CD8-positive, alpha-beta memory T cell (primary cell): ENCODE results near the gene XAGE2. TPM values are rescaled to one million over a fixed set of nuclear protein-coding genes. Genes with fewer than 3 reads are reported as not detected.
"Not testable (repeated sequence)": the region's sequence is repeated elsewhere in the genome, so short reads cannot be mapped to it uniquely, and the experiment has no call there.

Experiments used
- CTCF ChIA-PET: fragments of 350-600 bp; sonication (Branson Sonifier 250); formaldehyde crosslinking; loops from one replicate; lab custom pipeline; 2021; ENCODE audit warnings: antibody characterized with exemption; lab: Charles Lee
- POLR2A ChIA-PET: fragments of 350-600 bp; sonication (Branson Sonifier 250); formaldehyde crosslinking; loops from one replicate; lab custom pipeline; 2021; ENCODE audit warnings: antibody characterized with exemption; lab: Charles Lee
- DNase-seq, 5 donors: peaks; one replicate each; pipeline versions ENCODE4 v3.0.0 to v3.0.0-alpha.2; 2020 to 2022; ENCODE audit warnings: mixed read lengths in 1 of 5
- H3K27ac ChIP-seq: one replicate; pipeline ENCODE4 v1.7.0; 2013; ENCODE audit warnings: low read depth, mild to moderate bottlenecking, low read length, moderate library complexity
- H3K27me3 ChIP-seq: 2 replicates; pipeline ENCODE4 v1.7.0; 2013; ENCODE audit warnings: low read length, mild to moderate bottlenecking; ENCODE audit not compliant: insufficient read depth, poor library complexity, severe bottlenecking
- H3K36me3 ChIP-seq: 2 replicates; pipeline ENCODE4 v1.7.0; 2013; ENCODE audit warnings: mild to moderate bottlenecking, low read length, moderate library complexity; ENCODE audit not compliant: insufficient read depth
- H3K4me1 ChIP-seq: 2 replicates; pipeline ENCODE4 v1.7.0; 2013; ENCODE audit warnings: mild to moderate bottlenecking, low read length, moderate library complexity; ENCODE audit not compliant: insufficient read depth
- H3K4me3 ChIP-seq: 2 replicates; pipeline ENCODE4 v1.7.0; 2013; ENCODE audit warnings: mild to moderate bottlenecking, low read length
- H3K9me3 ChIP-seq: 2 replicates; pipeline ENCODE4 v1.7.0; 2013; ENCODE audit warnings: mild to moderate bottlenecking, low read length
- H3K27ac Mint-ChIP-seq, 8 donors: one replicate each; pipeline ENCODE4 v1.8.0; 2020 to 2021; ENCODE audit warnings: mixed read lengths in 8 of 8, mild to moderate bottlenecking in 6 of 8, inconsistent platforms in 3 of 8, moderate library complexity in 3 of 8
- H3K27me3 Mint-ChIP-seq, 2 donors: one replicate each; pipeline ENCODE4 v1.8.0; 2020 to 2021; ENCODE audit warnings: mixed read lengths in 2 of 2, mild to moderate bottlenecking in 1 of 2, moderate library complexity in 1 of 2
- H3K36me3 Mint-ChIP-seq, 3 donors: one replicate each; pipeline ENCODE4 v1.8.0; 2020 to 2021; ENCODE audit warnings: mixed read lengths in 3 of 3, inconsistent platforms in 1 of 3, mild to moderate bottlenecking in 1 of 3
- H3K4me1 Mint-ChIP-seq, 3 donors: one replicate each; pipeline ENCODE4 v1.8.0; 2020 to 2021; ENCODE audit warnings: mixed read lengths in 3 of 3, inconsistent platforms in 1 of 3, mild to moderate bottlenecking in 1 of 3
- H3K4me3 Mint-ChIP-seq, 7 donors: one replicate each; pipeline ENCODE4 v1.8.0; 2020 to 2021; ENCODE audit warnings: mixed read lengths in 7 of 7, mild to moderate bottlenecking in 6 of 7, moderate library complexity in 4 of 7, inconsistent platforms in 2 of 7
- H3K9me3 Mint-ChIP-seq, 5 donors: one replicate each; pipeline ENCODE4 v1.8.0; 2020 to 2022; ENCODE audit warnings: mixed read lengths in 5 of 5, mild to moderate bottlenecking in 3 of 5, moderate library complexity in 2 of 5, inconsistent platforms in 1 of 5
- polyA plus RNA-seq: library from polyadenylated mRNA; unstranded; fragments of 300-500 nt; fragmentation: Illumina TruSeq; gene quantifications from one replicate; pipeline ENCODE4 v1.2.3, GENCODE V29; 2021
- total RNA-seq, 2 experiments: library from RNA; stranded (reverse); gene quantifications; one replicate each; pipeline ENCODE4 v1.2.3, GENCODE V29; 2021

XAGE2 gene
- total RNA-seq (not detected), polyA plus RNA-seq (not detected)

- no peaks in the 10 kb centered on the region for H3K9me3 Mint-ChIP-seq
- POLR2A ChIA-PET = no interaction called here
- H3K36me3 ChIP-seq = no peaks in the 10 kb centered on the region
These were observed at the start of gene XAGE2 for GRCh38 chrX:52368368-52369055. Gene XAGE2 (plus strand): TSS chrX:52369021. CDS start chrX:52370015, 994 bp downstream.

GRCh38 chrX:52337410-52337809 is 31.4 kb upstream of the XAGE2 start:
- no peak overlapping the region for H3K27ac ChIP-seq
- H3K9me3 ChIP-seq = no peaks in the 10 kb centered on the region
- H3K4me3 ChIP-seq = no peak overlapping the region
- H3K4me3 Mint-ChIP-seq = no peak overlapping the region
- H3K27me3 Mint-ChIP-seq = peaks cover 8 to 20% of the 10 kb centered on the region in 2 donors
- no peaks in the 10 kb centered on the region for H3K36me3 Mint-ChIP-seq
- H3K36me3 ChIP-seq = no peaks in the 10 kb centered on the region
- no peaks in the 10 kb centered on the region for H3K4me1 ChIP-seq
- peaks cover 0 to 4% (median 2%) of the 10 kb centered on the region in 5 donors for H3K9me3 Mint-ChIP-seq
- H3K27ac Mint-ChIP-seq = no peak overlapping the region
- H3K27me3 ChIP-seq = no peaks in the 10 kb centered on the region
- ChIA-PET CTCF (no interaction called here), POLR2A (no interaction called here)
- no peak for DNase-seq
- no peaks in the 10 kb centered on the region for H3K4me1 Mint-ChIP-seq

More at GRCh38 chrX:52368368-52369055, at the start of gene XAGE2:
- H3K36me3 Mint-ChIP-seq = no peaks in the 10 kb centered on the region
- CTCF ChIA-PET = no interaction called here
- no peak within 1 kb of the TSS for H3K27ac Mint-ChIP-seq
- Histone ChIP-seq H3K27me3 (no peaks in the 10 kb centered on the region), H3K9me3 (no peaks in the 10 kb centered on the region), H3K4me1 (no peaks in the 10 kb centered on the region), H3K27ac (no peak within 1 kb of the TSS), H3K4me3 (no peak within 1 kb of the TSS)
- H3K4me3 Mint-ChIP-seq = no peak within 1 kb of the TSS
- peaks cover 0 to 12% of the 10 kb centered on the region in 2 donors for H3K27me3 Mint-ChIP-seq
- H3K4me1 Mint-ChIP-seq = no peaks in the 10 kb centered on the region
- no peak for DNase-seq

GRCh38 chrX:52341493-52341892 is 27.3 kb upstream of the XAGE2 start:
- H3K27ac ChIP-seq = no peak overlapping the region
- POLR2A ChIA-PET = no interaction called here
- Mint-ChIP-seq H3K27me3 (peaks cover 6 to 9% of the 10 kb centered on the region in 2 donors), H3K4me1 (no peaks in the 10 kb centered on the region), H3K9me3 (no peaks in the 10 kb centered on the region), H3K4me3 (no peak overlapping the region), H3K27ac (no peak overlapping the region), H3K36me3 (no peaks in the 10 kb centered on the region)
- DNase-seq = no peak
- H3K4me1 ChIP-seq = no peaks in the 10 kb centered on the region
- no peaks in the 10 kb centered on the region for H3K27me3 ChIP-seq
- H3K36me3 ChIP-seq = no peaks in the 10 kb centered on the region
- CTCF ChIA-PET = no interaction called here
- no peaks in the 10 kb centered on the region for H3K9me3 ChIP-seq
- no peak overlapping the region for H3K4me3 ChIP-seq

GRCh38 chrX:52343131-52343530 is 25.7 kb upstream of the XAGE2 start:
- POLR2A ChIA-PET, CTCF ChIA-PET: not testable (repeated sequence)

GRCh38 chrX:52345402-52345801 is 23.4 kb upstream of the XAGE2 start:
- DNase-seq, CTCF ChIA-PET, POLR2A ChIA-PET, H3K36me3 ChIP-seq, H3K4me3 Mint-ChIP-seq, H3K4me3 ChIP-seq, H3K4me1 Mint-ChIP-seq, H3K4me1 ChIP-seq, H3K27me3 ChIP-seq, H3K9me3 Mint-ChIP-seq, H3K27me3 Mint-ChIP-seq, H3K27ac ChIP-seq, H3K9me3 ChIP-seq, H3K27ac Mint-ChIP-seq, H3K36me3 Mint-ChIP-seq: not testable (repeated sequence)

More at GRCh38 chrX:52343131-52343530, 25.7 kb upstream of the XAGE2 start:
- not testable (repeated sequence) for H3K4me1 ChIP-seq, DNase-seq, H3K36me3 ChIP-seq, H3K27ac ChIP-seq, H3K9me3 Mint-ChIP-seq, H3K4me3 Mint-ChIP-seq, H3K9me3 ChIP-seq, H3K27me3 Mint-ChIP-seq, H3K4me1 Mint-ChIP-seq, H3K4me3 ChIP-seq, H3K27ac Mint-ChIP-seq, H3K27me3 ChIP-seq, H3K36me3 Mint-ChIP-seq

- H3K9me3 ChIP-seq = no peaks in the 10 kb centered on the region
- no peaks in the 10 kb centered on the region for H3K36me3 ChIP-seq
- H3K4me3 Mint-ChIP-seq = no peak overlapping the region
- ChIA-PET CTCF (no interaction called here), POLR2A (no interaction called here)
- no peaks in the 10 kb centered on the region for H3K4me1 ChIP-seq
- H3K4me3 ChIP-seq = no peak overlapping the region
- peaks cover 0 to 7% of the 10 kb centered on the region in 2 donors for H3K27me3 Mint-ChIP-seq
- no peak overlapping the region for H3K27ac ChIP-seq
- no peaks in the 10 kb centered on the region for H3K9me3 Mint-ChIP-seq
- DNase-seq = no peak
- H3K4me1 Mint-ChIP-seq = no peaks in the 10 kb centered on the region
- no peaks in the 10 kb centered on the region for H3K27me3 ChIP-seq
- H3K36me3 Mint-ChIP-seq = no peaks in the 10 kb centered on the region
- no peak overlapping the region for H3K27ac Mint-ChIP-seq
These were observed 22.4 kb upstream of the XAGE2 start for GRCh38 chrX:52346174-52347165.

GRCh38 chrX:52349681-52350080 is 19.1 kb upstream of the XAGE2 start:
- no peaks in the 10 kb centered on the region for H3K36me3 Mint-ChIP-seq
- H3K27me3 Mint-ChIP-seq = peaks cover 0 to 13% of the 10 kb centered on the region in 2 donors
- H3K9me3 Mint-ChIP-seq = no peaks in the 10 kb centered on the region
- Histone ChIP-seq H3K4me1 (no peaks in the 10 kb centered on the region), H3K36me3 (no peaks in the 10 kb centered on the region), H3K27ac (no peak overlapping the region), H3K9me3 (no peaks in the 10 kb centered on the region), H3K4me3 (no peak overlapping the region), H3K27me3 (no peaks in the 10 kb centered on the region)
- POLR2A ChIA-PET = no interaction called here
- CTCF ChIA-PET = no interaction called here
- no peak for DNase-seq
- H3K27ac Mint-ChIP-seq = no peak overlapping the region
- H3K4me1 Mint-ChIP-seq = no peaks in the 10 kb centered on the region
- no peak overlapping the region for H3K4me3 Mint-ChIP-seq

- H3K36me3 ChIP-seq = no peaks in the 10 kb centered on the region
- Mint-ChIP-seq H3K4me3 (no peak overlapping the region), H3K36me3 (no peaks in the 10 kb centered on the region), H3K4me1 (no peaks in the 10 kb centered on the region), H3K27me3 (peaks cover 0 to 10% of the 10 kb centered on the region in 2 donors), H3K27ac (no peak overlapping the region), H3K9me3 (no peaks in the 10 kb centered on the region)
- no peak for DNase-seq
- no peaks in the 10 kb centered on the region for H3K9me3 ChIP-seq
- H3K27ac ChIP-seq = no peak overlapping the region
- CTCF ChIA-PET = no interaction called here
- H3K4me1 ChIP-seq = no peaks in the 10 kb centered on the region
- no peaks in the 10 kb centered on the region for H3K27me3 ChIP-seq
- H3K4me3 ChIP-seq = no peak overlapping the region
- POLR2A ChIA-PET = no interaction called here
These were observed 16.3 kb upstream of the XAGE2 start for GRCh38 chrX:52352551-52352950.
